HG03064 (cell line): ENCODE measurements around the gene C2CD2.
"Not testable (repeated sequence)": the region's sequence is repeated elsewhere in the genome, so short reads cannot be mapped to it uniquely, and the experiment has no call there.

Source experiments
- ATAC-seq: cut with Tn5 transposase; IDR thresholded peaks from one replicate; pipeline ENCODE4 v1.9.1; 2021; ENCODE audit warnings: low read depth; ENCODE audit not compliant: unreplicated experiment

The C2CD2 gene

GRCh38 chr21:41953831-41954653 is at the start of gene C2CD2:
Gene C2CD2 (minus strand): TSS chr21:41954018. CDS start chr21:41953648, 370 bp downstream.
- ATAC-seq = no peak

GRCh38 chr21:42003051-42003461 is 49.2 kb upstream of the C2CD2 start:
- ATAC-seq = no peak

GRCh38 chr21:42002421-42002958 is 48.7 kb upstream of the C2CD2 start:
- ATAC-seq = peak; percentile 53

GRCh38 chr21:42001781-42002180 is 48.0 kb upstream of the C2CD2 start:
- no peak for ATAC-seq

- ATAC-seq = no peak
These were observed 47.1 kb upstream of the C2CD2 start for GRCh38 chr21:42000908-42001307.

GRCh38 chr21:41997657-41998056 is 43.8 kb upstream of the C2CD2 start:
- ATAC-seq = no peak

GRCh38 chr21:41995577-41995976 is 41.8 kb upstream of the C2CD2 start:
- ATAC-seq = no peak

- not testable (repeated sequence) for ATAC-seq
These were observed 40.8 kb upstream of the C2CD2 start for GRCh38 chr21:41994613-41995012.

GRCh38 chr21:41993744-41994143 is 39.9 kb upstream of the C2CD2 start:
- no peak for ATAC-seq

GRCh38 chr21:41992576-41992975 is 38.8 kb upstream of the C2CD2 start:
- ATAC-seq = no peak

- ATAC-seq = no peak
These were observed 37.8 kb upstream of the C2CD2 start for GRCh38 chr21:41991659-41992058.

- no peak for ATAC-seq
These were observed 35.9 kb upstream of the C2CD2 start for GRCh38 chr21:41989698-41990097.

GRCh38 chr21:41987310-41987709 is 33.5 kb upstream of the C2CD2 start:
- ATAC-seq = no peak

GRCh38 chr21:41985662-41986416 is 32.0 kb upstream of the C2CD2 start:
- no peak for ATAC-seq

GRCh38 chr21:41983229-41983628 is 29.4 kb upstream of the C2CD2 start:
- ATAC-seq = no peak

GRCh38 chr21:41980561-41980960 is 26.7 kb upstream of the C2CD2 start:
- no peak for ATAC-seq

GRCh38 chr21:41979751-41980369 is 26.0 kb upstream of the C2CD2 start:
- ATAC-seq = no peak

- ATAC-seq = no peak
These were observed 25.5 kb upstream of the C2CD2 start for GRCh38 chr21:41979335-41979734.

GRCh38 chr21:41977034-41977950 is 23.5 kb upstream of the C2CD2 start:
- no peak for ATAC-seq

GRCh38 chr21:41976611-41977010 is 22.8 kb upstream of the C2CD2 start:
- no peak for ATAC-seq
